AG04449 (cell line): ENCODE measurements around the gene OTUB2.

Source experiments
- CTCF ChIA-PET: fragments of 350-600 bp; formaldehyde crosslinking; extraction: SDS; loops from one replicate; lab custom pipeline; 2021; ENCODE audit warnings: antibody characterized with exemption; lab: Yijun Ruan, JAX
- POLR2A ChIA-PET: fragments of 400-600, 350-600 bp; formaldehyde crosslinking; extraction: SDS; loops from one replicate; lab custom pipeline; 2020; ENCODE audit warnings: antibody characterized with exemption, inconsistent platforms; lab: Yijun Ruan, JAX
- DNase-seq: peaks from one replicate; pipeline ENCODE4 v3.0.0-alpha.2; 2010; ENCODE audit warnings: low read depth, low spot score
- H3K4me3 ChIP-seq: 2 replicates; pipeline ENCODE4 v1.5.1; 2011; ENCODE audit warnings: low read depth, mild to moderate bottlenecking, control low read depth, low read length
- CTCF ChIP-seq: IDR thresholded peaks from one replicate; pipeline ENCODE4 v1.5.1; 2011; ENCODE audit warnings: mild to moderate bottlenecking, moderate library complexity, low read length, control low read depth, inconsistent platforms; ENCODE audit not compliant: insufficient read depth; ENCODE audit errors: missing control alignments

Gene OTUB2

GRCh38 chr14:93986955-93987354 lies 39.2 kb upstream of the OTUB2 start:
- no peak for TF ChIP-seq CTCF
- CTCF ChIA-PET = interaction anchor here (1.0 to 6.6 kb wide), 4 partner anchors 11 to 46 kb away, joined by 3 to 55 read pairs (median 6); no protein-coding TSS in a partner anchor
- no peak for DNase-seq
- POLR2A ChIA-PET = no interaction called here
- no peak overlapping the region for H3K4me3 ChIP-seq

- CTCF ChIA-PET = interaction anchor here (6.6 kb wide), 1 partner anchor 47 kb away, joined by 55 read pairs; no protein-coding TSS in a partner anchor
- no peak for DNase-seq
These were observed 38.8 kb upstream of the OTUB2 start for GRCh38 chr14:93987376-93987775.

GRCh38 chr14:93987815-93988476 lies 38.2 kb upstream of the OTUB2 start:
- no peak for TF ChIP-seq CTCF
- no peak for DNase-seq
- H3K4me3 ChIP-seq = no peak overlapping the region
- CTCF ChIA-PET = interaction anchor here (6.6 kb wide), 1 partner anchor 47 kb away, joined by 55 read pairs; no protein-coding TSS in a partner anchor
- POLR2A ChIA-PET = no interaction called here

More at GRCh38 chr14:93987376-93987775, 38.8 kb upstream of the OTUB2 start:
- no peak overlapping the region for H3K4me3 ChIP-seq
- POLR2A ChIA-PET = no interaction called here
- no peak for TF ChIP-seq CTCF

- ChIA-PET CTCF (interaction anchor here (3.0 to 4.2 kb wide), 3 partner anchors 11 to 50 kb away, joined by 23 to 34 read pairs (median 28); no protein-coding TSS in a partner anchor), POLR2A (no interaction called here)
- H3K4me3 ChIP-seq = no peak overlapping the region
- DNase-seq = no peak
- TF ChIP-seq CTCF = no peak
These were observed 36.2 kb upstream of the OTUB2 start for GRCh38 chr14:93989939-93990338.

GRCh38 chr14:93991212-93991611 lies 34.9 kb upstream of the OTUB2 start:
- TF ChIP-seq CTCF = no peak
- no peak for DNase-seq
- no peak overlapping the region for H3K4me3 ChIP-seq
- POLR2A ChIA-PET = no interaction called here
- CTCF ChIA-PET = interaction anchor here (1.3 to 5.2 kb wide), 5 partner anchors 7 to 51 kb away, joined by 3 to 34 read pairs (median 23); no protein-coding TSS in a partner anchor

GRCh38 chr14:93991649-93992048 lies 34.5 kb upstream of the OTUB2 start:
- ChIA-PET CTCF (interaction anchor here (1.3 to 5.2 kb wide), 5 partner anchors 7 to 51 kb away, joined by 3 to 34 read pairs (median 23); no protein-coding TSS in a partner anchor), POLR2A (no interaction called here)
- DNase-seq = no peak
- no peak for TF ChIP-seq CTCF
- no peak overlapping the region for H3K4me3 ChIP-seq
